ENCODE measurements around the gene ELMO1.

GRCh38 chr7:36871863-36872262 lies 576.8 kb downstream of the ELMO1 start:
- TF ChIP-seq, protein P1, sequence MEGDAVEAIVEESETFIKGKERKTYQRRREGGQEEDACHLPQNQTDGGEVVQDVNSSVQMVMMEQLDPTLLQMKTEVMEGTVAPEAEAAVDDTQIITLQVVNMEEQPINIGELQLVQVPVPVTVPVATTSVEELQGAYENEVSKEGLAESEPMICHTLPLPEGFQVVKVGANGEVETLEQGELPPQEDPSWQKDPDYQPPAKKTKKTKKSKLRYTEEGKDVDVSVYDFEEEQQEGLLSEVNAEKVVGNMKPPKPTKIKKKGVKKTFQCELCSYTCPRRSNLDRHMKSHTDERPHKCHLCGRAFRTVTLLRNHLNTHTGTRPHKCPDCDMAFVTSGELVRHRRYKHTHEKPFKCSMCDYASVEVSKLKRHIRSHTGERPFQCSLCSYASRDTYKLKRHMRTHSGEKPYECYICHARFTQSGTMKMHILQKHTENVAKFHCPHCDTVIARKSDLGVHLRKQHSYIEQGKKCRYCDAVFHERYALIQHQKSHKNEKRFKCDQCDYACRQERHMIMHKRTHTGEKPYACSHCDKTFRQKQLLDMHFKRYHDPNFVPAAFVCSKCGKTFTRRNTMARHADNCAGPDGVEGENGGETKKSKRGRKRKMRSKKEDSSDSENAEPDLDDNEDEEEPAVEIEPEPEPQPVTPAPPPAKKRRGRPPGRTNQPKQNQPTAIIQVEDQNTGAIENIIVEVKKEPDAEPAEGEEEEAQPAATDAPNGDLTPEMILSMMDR (conservative IDR thresholded peaks at IDR 0.05; ENCODE audit: low read depth in 2 of 2), result no peak
- TF ChIP-seq EZH2phosphoT487 (IDR thresholded peaks at IDR 0.05; ENCODE audit: unreplicated experiment), result no peak
- no peak for TF ChIP-seq POLR2AphosphoS5 (IDR thresholded peaks at IDR 0.05; ENCODE audit: low read depth)
- no peak for TF ChIP-seq EZH2 (IDR thresholded peaks at IDR 0.05; ENCODE audit: low read depth, unreplicated experiment)
- TF ChIP-seq REST (IDR thresholded peaks at IDR 0.05; ENCODE audit: unreplicated experiment), result no peak
- no peak for TF ChIP-seq ZNF331 (CRISPR knock-in tag; IDR thresholded peaks at IDR 0.05; ENCODE audit: low read depth)
- no peak for TF ChIP-seq ETS1 (IDR thresholded peaks at IDR 0.05)
- TF ChIP-seq NANOG (IDR thresholded peaks at IDR 0.05; ENCODE audit: borderline replicate concordance), result no peak
- TF ChIP-seq JUNB (IDR thresholded peaks at IDR 0.05; ENCODE audit: unreplicated experiment), result no peak
- TF ChIP-seq CREB1 (CRISPR knock-in tag; IDR thresholded peaks at IDR 0.05; ENCODE audit: low read depth), result no peak
- no peak for TF ChIP-seq ZNF114 (CRISPR knock-in tag; IDR thresholded peaks at IDR 0.05)
- TF ChIP-seq STAT1 (IDR thresholded peaks at IDR 0.05; ENCODE audit: unreplicated experiment), result no peak

Measured in GM23338 (cell line).